Subcutaneous abdominal adipose tissue (tissue), 5 donors: ENCODE data around the gene NEK6.

ENCODE experiments used
- H3K27ac ChIP-seq: one replicate; pipeline ENCODE4 v1.7.0; 2013; ENCODE audit warnings: low read depth, mild to moderate bottlenecking, inconsistent platforms, low read length, moderate library complexity
- H3K27me3 ChIP-seq, 5 donors: one replicate each; pipeline ENCODE4 v1.7.0; 2013; ENCODE audit warnings: low read length in 5 of 5, inconsistent platforms in 1 of 5; ENCODE audit not compliant: control insufficient read depth in 5 of 5, insufficient read depth in 4 of 5
- H3K36me3 ChIP-seq, 5 donors: one replicate each; pipeline ENCODE4 v1.7.0; 2013; ENCODE audit warnings: low read length in 5 of 5; ENCODE audit not compliant: control insufficient read depth in 5 of 5, insufficient read depth in 5 of 5
- H3K4me1 ChIP-seq, 5 donors: one replicate each; pipeline ENCODE4 v1.7.0; 2013; ENCODE audit warnings: low read length in 5 of 5, mild to moderate bottlenecking in 3 of 5, moderate library complexity in 1 of 5; ENCODE audit not compliant: control insufficient read depth in 5 of 5, insufficient read depth in 5 of 5
- H3K4me3 ChIP-seq, 5 donors: one replicate each; pipeline ENCODE4 v1.7.0; 2013; ENCODE audit warnings: low read length in 5 of 5, low read depth in 1 of 5
- H3K9ac ChIP-seq, 5 donors: one replicate each; pipeline ENCODE4 v1.7.0; 2013; ENCODE audit warnings: low read length in 5 of 5, mild to moderate bottlenecking in 4 of 5, moderate library complexity in 3 of 5
- H3K9me3 ChIP-seq, 5 donors: one replicate each; pipeline ENCODE4 v1.7.0; 2013; ENCODE audit warnings: low read length in 5 of 5; ENCODE audit not compliant: control insufficient read depth in 5 of 5
- donor health status: healthy.
- donor health status: healthy.
- donor health status: healthy.
- donor health status: healthy.
- donor health status: healthy.

Gene NEK6

GRCh38 chr9:124283228-124283814 lies 25.6 kb downstream of the NEK6 start:
- peak overlapping the region in 1 of 5 donors; percentile 10 for H3K4me3 ChIP-seq
- peak overlapping the region; percentile 87 for H3K27ac ChIP-seq
- peaks cover 0 to 6% (median 0%) of the 10 kb centered on the region in 5 donors for H3K36me3 ChIP-seq
- peaks cover 23 to 98% (median 88%) of the 10 kb centered on the region in 5 donors for H3K4me1 ChIP-seq
- no peaks in the 10 kb centered on the region for H3K27me3 ChIP-seq
- H3K9ac ChIP-seq: peak overlapping the region in 2 of 5 donors; percentile 52 to 78
- no peaks in the 10 kb centered on the region for H3K9me3 ChIP-seq

- Histone ChIP-seq H3K27me3 (no peaks in the 10 kb centered on the region), H3K9ac (peak overlapping the region in 2 of 5 donors; percentile 45 to 57), H3K4me3 (no peak overlapping the region), H3K4me1 (peaks cover 23 to 90% (median 83%) of the 10 kb centered on the region in 5 donors), H3K27ac (peak overlapping the region; percentile 87), H3K36me3 (peaks cover 0 to 6% (median 0%) of the 10 kb centered on the region in 5 donors), H3K9me3 (no peaks in the 10 kb centered on the region)
These were observed 26.6 kb downstream of the NEK6 start for GRCh38 chr9:124284237-124284831.

- Histone ChIP-seq H3K9ac (peak overlapping the region in 4 of 5 donors; percentile 45 to 59 (median 58)), H3K27me3 (no peaks in the 10 kb centered on the region), H3K9me3 (no peaks in the 10 kb centered on the region), H3K36me3 (peaks cover 0 to 11% (median 5%) of the 10 kb centered on the region in 5 donors), H3K4me3 (no peak overlapping the region), H3K4me1 (peaks cover 17 to 90% (median 79%) of the 10 kb centered on the region in 5 donors), H3K27ac (peak overlapping the region; percentile 87)
These were observed 27.2 kb downstream of the NEK6 start for GRCh38 chr9:124284940-124285441.

- Histone ChIP-seq H3K4me1 (peaks cover 13 to 90% (median 79%) of the 10 kb centered on the region in 5 donors), H3K4me3 (peak overlapping the region in 1 of 5 donors; percentile 1), H3K27ac (peak overlapping the region; percentile 87)
These were observed 27.7 kb downstream of the NEK6 start for GRCh38 chr9:124285490-124285889.

GRCh38 chr9:124285903-124286291 lies 28.1 kb downstream of the NEK6 start:
- peak overlapping the region in 3 of 5 donors; percentile 45 to 59 (median 57) for H3K9ac ChIP-seq
- H3K27me3 ChIP-seq: no peaks in the 10 kb centered on the region
- H3K27ac ChIP-seq: peak overlapping the region; percentile 87
- H3K9me3 ChIP-seq: no peaks in the 10 kb centered on the region
- H3K4me1 ChIP-seq: peaks cover 13 to 90% (median 78%) of the 10 kb centered on the region in 5 donors
- H3K36me3 ChIP-seq: peaks cover 0 to 13% (median 5%) of the 10 kb centered on the region in 5 donors
- peak overlapping the region in 1 of 5 donors; percentile 1 for H3K4me3 ChIP-seq

More at GRCh38 chr9:124285490-124285889, 27.7 kb downstream of the NEK6 start:
- Histone ChIP-seq H3K9me3 (no peaks in the 10 kb centered on the region), H3K27me3 (no peaks in the 10 kb centered on the region), H3K36me3 (peaks cover 0 to 13% (median 5%) of the 10 kb centered on the region in 5 donors), H3K9ac (peak overlapping the region; percentile 45 to 59 (median 57))

GRCh38 chr9:124286292-124286931 lies 28.7 kb downstream of the NEK6 start:
- H3K9me3 ChIP-seq: no peaks in the 10 kb centered on the region
- peak overlapping the region in 4 of 5 donors; percentile 34 to 54 (median 41) for H3K9ac ChIP-seq
- peak overlapping the region; percentile 87 for H3K27ac ChIP-seq
- peaks cover 12 to 90% (median 77%) of the 10 kb centered on the region in 5 donors for H3K4me1 ChIP-seq
- H3K36me3 ChIP-seq: peaks cover 0 to 13% (median 5%) of the 10 kb centered on the region in 5 donors
- no peaks in the 10 kb centered on the region for H3K27me3 ChIP-seq
- H3K4me3 ChIP-seq: no peak overlapping the region

GRCh38 chr9:124290053-124290591 lies 32.4 kb downstream of the NEK6 start:
- H3K9ac ChIP-seq: no peak overlapping the region
- H3K9me3 ChIP-seq: no peaks in the 10 kb centered on the region
- no peak overlapping the region for H3K27ac ChIP-seq
- no peak overlapping the region for H3K4me3 ChIP-seq
- peaks cover 0 to 18% (median 8%) of the 10 kb centered on the region in 5 donors for H3K36me3 ChIP-seq
- peaks cover 2 to 90% (median 73%) of the 10 kb centered on the region in 5 donors for H3K4me1 ChIP-seq
- H3K27me3 ChIP-seq: no peaks in the 10 kb centered on the region

GRCh38 chr9:124290743-124291554 lies 33.2 kb downstream of the NEK6 start:
- no peaks in the 10 kb centered on the region for H3K27me3 ChIP-seq
- H3K4me1 ChIP-seq: peaks cover 2 to 90% (median 73%) of the 10 kb centered on the region in 5 donors
- no peak overlapping the region for H3K9ac ChIP-seq
- H3K4me3 ChIP-seq: peak overlapping the region in 2 of 5 donors; percentile 24 to 26
- H3K36me3 ChIP-seq: peaks cover 0 to 22% (median 8%) of the 10 kb centered on the region in 5 donors
- no peaks in the 10 kb centered on the region for H3K9me3 ChIP-seq
- no peak overlapping the region for H3K27ac ChIP-seq

GRCh38 chr9:124291801-124292396 lies 34.1 kb downstream of the NEK6 start:
- Histone ChIP-seq H3K36me3 (peaks cover 0 to 22% (median 8%) of the 10 kb centered on the region in 5 donors), H3K4me1 (peaks cover 4 to 90% (median 73%) of the 10 kb centered on the region in 5 donors), H3K4me3 (peak overlapping the region in 3 of 5 donors; percentile 19 to 26 (median 24)), H3K27me3 (no peaks in the 10 kb centered on the region), H3K9ac (peak overlapping the region in 3 of 5 donors; percentile 6 to 20 (median 8)), H3K9me3 (no peaks in the 10 kb centered on the region), H3K27ac (no peak overlapping the region)
